ENCODE data around the gene FAM222A.

DNA sequence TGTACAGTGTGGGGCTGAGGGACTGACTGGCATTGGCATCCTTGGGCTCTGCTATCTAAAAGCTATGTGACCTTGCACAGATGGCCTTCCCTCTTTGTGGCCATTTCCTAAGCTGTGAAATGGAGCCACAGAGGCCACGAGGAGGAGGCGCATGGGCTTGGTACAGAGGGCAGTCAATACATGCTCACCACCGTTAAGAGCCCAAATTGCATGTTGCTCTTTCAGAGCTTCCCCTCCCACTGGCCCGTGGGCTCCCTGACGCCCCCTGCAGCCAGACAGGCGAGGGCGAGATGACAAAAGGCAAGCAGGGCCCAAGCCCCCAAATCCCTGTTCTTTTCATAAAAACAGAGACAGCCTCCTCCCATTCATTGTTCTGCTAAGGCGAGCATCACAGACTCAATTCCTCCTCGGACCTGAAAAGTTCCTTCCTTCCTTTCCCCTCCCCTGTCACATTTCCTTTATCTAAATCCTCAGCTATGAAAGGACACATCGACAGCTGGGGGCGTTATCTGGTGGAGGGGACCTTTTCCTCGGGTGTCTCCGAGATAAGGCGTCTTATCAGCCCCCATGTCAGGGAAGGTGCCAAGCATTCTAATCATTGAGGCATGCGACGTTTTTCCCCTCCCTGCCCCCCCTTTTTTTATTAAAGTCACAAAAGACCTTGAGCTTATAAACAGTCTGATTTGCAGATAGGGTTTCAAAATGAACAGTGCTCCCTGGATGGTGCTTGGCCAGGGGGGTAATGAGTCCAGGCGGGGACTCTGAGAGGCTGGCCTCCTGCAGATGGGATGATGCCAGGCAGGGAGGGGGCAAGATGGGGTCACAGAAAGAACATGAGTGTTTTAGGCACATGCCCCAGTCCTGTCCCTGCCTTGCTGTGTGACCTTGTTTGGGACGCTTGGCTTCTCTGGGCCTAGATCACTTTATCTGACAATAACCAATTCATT lies 26.4 kb downstream of the FAM222A start:
- TF ChIP-seq POLR2A (IDR thresholded peaks at IDR 0.05; ENCODE audit: low read length) = no peak
- TF ChIP-seq GATA1 (IDR thresholded peaks at IDR 0.05; ENCODE audit: low read depth, low read length) = no peak

Measured in erythroblast (primary cell).